A673 (cell line): ENCODE data around the gene PCSK7.

Experiments
- CTCF ChIP-seq: fragments of 300-800, 200-600 bp; sonication (generic); conservative IDR thresholded peaks from 2 replicates; pipeline ENCODE4 v1.5.1; 2017; ENCODE audit warnings: low read depth, mild to moderate bottlenecking, antibody characterized with exemption, low read length, moderate library complexity, mixed read lengths
- EZH2 ChIP-seq: fragments of 200-600 bp; sonication (generic); IDR thresholded peaks from 2 replicates; pipeline ENCODE4 v1.6.1; 2017; ENCODE audit warnings: borderline replicate concordance, low read depth, mild to moderate bottlenecking, mixed read lengths, antibody characterized with exemption, low read length; ENCODE audit not compliant: poor library complexity, severe bottlenecking

- TF ChIP-seq EZH2 (no peak), CTCF (no peak)
Measured at GRCh38 chr11:117256573-117256972, 24.7 kb upstream of the PCSK7 start.
